Natural killer cell (primary cell): ENCODE measurements around the gene CFL1. TPM values are rescaled to one million over a fixed set of nuclear protein-coding genes. Genes with fewer than 3 reads are reported as not detected.

Experiments
- ATAC-seq, 3 donors: fragments of 150-1000 bp in 2 of 3; fragments of 200-7000 bp in 1 of 3; cut with Tn5 transposase; 1 replicate in 1 of 3; 2 replicates in 2 of 3; pipeline ENCODE4 v1.10.0; 2021; ENCODE audit warnings: mild to moderate bottlenecking in 2 of 3, moderate library complexity in 2 of 3
- DNase-seq, 2 donors: peaks; one replicate each; pipeline versions ENCODE4 v3.0.0 to v3.0.0-alpha.2; 2013 to 2021; ENCODE audit warnings: mixed read lengths in 1 of 2
- H3K27ac ChIP-seq: one replicate; pipeline ENCODE4 v1.5.1; 2013; ENCODE audit warnings: mild to moderate bottlenecking, low read length
- H3K27me3 ChIP-seq: one replicate; pipeline ENCODE4 v1.6.1; 2013; ENCODE audit warnings: low read length; ENCODE audit not compliant: control insufficient read depth, insufficient read depth
- H3K36me3 ChIP-seq: one replicate; pipeline ENCODE4 v1.6.1; 2013; ENCODE audit warnings: low read length; ENCODE audit not compliant: control insufficient read depth, insufficient read depth
- H3K4me1 ChIP-seq: one replicate; pipeline ENCODE4 v1.6.1; 2013; ENCODE audit warnings: low read length; ENCODE audit not compliant: control insufficient read depth, insufficient read depth
- H3K4me3 ChIP-seq: one replicate; pipeline ENCODE4 v1.5.1; 2013; ENCODE audit warnings: low read length
- H3K9me3 ChIP-seq: one replicate; pipeline ENCODE4 v1.6.1; 2013; ENCODE audit warnings: low read length; ENCODE audit not compliant: control insufficient read depth, insufficient read depth
- H3K27ac Mint-ChIP-seq, 2 donors: one replicate each; pipeline ENCODE4 v1.8.0; 2022; ENCODE audit warnings: mild to moderate bottlenecking in 2 of 2, mixed read lengths in 2 of 2, moderate library complexity in 1 of 2
- H3K27me3 Mint-ChIP-seq, 2 donors: one replicate each; pipeline ENCODE4 v1.8.0; 2022; ENCODE audit warnings: low read depth in 2 of 2, mixed read lengths in 2 of 2
- H3K36me3 Mint-ChIP-seq: one replicate; pipeline ENCODE4 v1.8.0; 2022; ENCODE audit warnings: mixed read lengths
- H3K4me1 Mint-ChIP-seq, 2 donors: one replicate each; pipeline ENCODE4 v1.8.0; 2022; ENCODE audit warnings: mixed read lengths in 2 of 2
- H3K4me3 Mint-ChIP-seq: one replicate; pipeline ENCODE4 v1.8.0; 2022; ENCODE audit warnings: mild to moderate bottlenecking, moderate library complexity, mixed read lengths
- H3K9me3 Mint-ChIP-seq, 2 donors: one replicate each; pipeline ENCODE4 v1.8.0; 2022; ENCODE audit warnings: mixed read lengths in 2 of 2
- CTCF ChIP-seq: fragments of 200-600 bp; IDR thresholded peaks from one replicate; pipeline ENCODE4 v1.8.0; 2022; ENCODE audit warnings: antibody characterized with exemption
- WGBS: methylation state at CpG from one replicate; pipeline ENCODE4 v1.1.7; 2013; ENCODE audit warnings: missing lambda C conversion rate; ENCODE audit not compliant: insufficient coverage; 5-methylcytosine and 5-hydroxymethylcytosine counted together
- intact Hi-C: fragments of 100-400 bp; cut with micrococcal nuclease; formaldehyde crosslinking; loops from one replicate; pipeline ENCODE4 v1.14.2; 2022
- total RNA-seq, 4 donors: library from RNA; stranded (reverse); fragments of 120-200 nt in 1 of 4; gene quantifications; one replicate each; pipeline versions ENCODE4 v1.2.3 to v1.2.4, GENCODE V29; 2013 to 2022

Gene CFL1
- total RNA-seq, 3 donors from 2014 or later (not counting 1 experiment from before 2014, with no cell fraction given), result 1,035 to 1,220 (median 1,095) TPM

- no peaks in the 10 kb centered on the region for H3K36me3 Mint-ChIP-seq
- intact Hi-C loops, result no loop called here
- Histone ChIP-seq H3K27me3 (no peaks in the 10 kb centered on the region), H3K36me3 (peaks cover 42% of the 10 kb centered on the region), H3K9me3 (no peaks in the 10 kb centered on the region), H3K4me1 (peaks cover 20% of the 10 kb centered on the region), H3K4me3 (no peak overlapping the region), H3K27ac (no peak overlapping the region)
- H3K4me1 Mint-ChIP-seq, result peaks cover 16 to 32% of the 10 kb centered on the region in 2 donors
- H3K9me3 Mint-ChIP-seq, result no peaks in the 10 kb centered on the region
- no peak for DNase-seq
- TF ChIP-seq CTCF, result no peak
- H3K27ac Mint-ChIP-seq, result no peak overlapping the region
- H3K4me3 Mint-ChIP-seq, result no peak overlapping the region
- no peaks in the 10 kb centered on the region for H3K27me3 Mint-ChIP-seq
- 72% methylated on average over 27 of the region's 29 CpGs for WGBS
- ATAC-seq, result no peak
Measured at GRCh38 chr11:65867284-65868071, 9.5 kb upstream of the CFL1 start.

DNA sequence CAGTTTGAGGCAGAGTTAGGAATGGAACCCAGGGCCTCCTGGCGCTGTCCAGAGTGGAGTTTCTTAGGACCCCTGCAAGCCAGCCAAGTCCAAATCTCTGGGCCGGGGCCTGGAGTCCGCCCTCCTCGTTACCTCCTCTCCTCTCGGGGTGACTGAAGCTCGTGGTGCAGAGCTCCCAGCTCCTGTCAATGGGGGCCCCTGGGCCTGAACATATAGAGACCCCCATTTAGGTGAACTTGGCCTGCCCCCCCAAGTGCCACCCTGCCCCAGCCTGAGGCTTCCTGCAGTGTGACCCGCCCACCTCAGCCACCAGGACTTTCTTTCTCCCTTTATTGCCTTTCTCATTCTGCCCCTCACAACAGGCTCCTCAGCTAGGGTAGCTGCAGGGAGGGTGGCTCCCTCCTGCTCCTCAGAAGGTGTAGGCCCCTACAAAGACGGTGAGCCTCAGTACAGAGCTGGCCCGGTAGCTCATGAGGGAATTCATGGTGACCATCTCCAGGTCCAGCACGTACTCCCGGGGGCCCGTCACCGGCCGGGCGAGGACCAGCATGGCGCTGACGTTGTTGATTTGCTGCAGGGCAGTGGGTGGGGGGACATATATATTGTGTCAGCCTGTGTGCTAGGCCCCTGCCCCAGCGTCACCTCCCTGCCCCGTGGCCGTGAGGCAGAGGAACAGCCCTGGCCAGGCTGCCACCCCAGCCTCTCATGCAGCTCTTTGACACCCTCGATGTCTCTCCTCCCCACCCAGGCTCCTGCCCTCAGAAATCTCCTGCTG, 8.7 kb upstream of the CFL1 start:
- ATAC-seq (no peak), DNase-seq (no peak)
- Histone ChIP-seq H3K27ac (no peak overlapping the region), H3K36me3 (peaks cover 47% of the 10 kb centered on the region), H3K9me3 (no peaks in the 10 kb centered on the region), H3K4me1 (peaks cover 21% of the 10 kb centered on the region), H3K4me3 (no peak overlapping the region), H3K27me3 (no peaks in the 10 kb centered on the region)
- H3K36me3 Mint-ChIP-seq, result no peaks in the 10 kb centered on the region
- no peak for TF ChIP-seq CTCF
- no peak overlapping the region for H3K4me3 Mint-ChIP-seq
- no peak overlapping the region for H3K27ac Mint-ChIP-seq
- intact Hi-C loops, result no loop called here
- 94% methylated on average over 21 of the region's 21 CpGs for WGBS
- no peaks in the 10 kb centered on the region for H3K27me3 Mint-ChIP-seq
- H3K4me1 Mint-ChIP-seq, result peaks cover 17 to 34% of the 10 kb centered on the region in 2 donors
- no peaks in the 10 kb centered on the region for H3K9me3 Mint-ChIP-seq

- TF ChIP-seq CTCF, result no peak
- H3K4me3 Mint-ChIP-seq, result no peak overlapping the region
- DNase-seq (no peak), ATAC-seq (no peak)
- Histone ChIP-seq H3K27me3 (no peaks in the 10 kb centered on the region), H3K4me1 (peaks cover 25% of the 10 kb centered on the region), H3K4me3 (no peak overlapping the region), H3K27ac (no peak overlapping the region), H3K9me3 (no peaks in the 10 kb centered on the region), H3K36me3 (peaks cover 47% of the 10 kb centered on the region)
- peaks cover 16 to 39% of the 10 kb centered on the region in 2 donors for H3K4me1 Mint-ChIP-seq
- no peaks in the 10 kb centered on the region for H3K36me3 Mint-ChIP-seq
- H3K27ac Mint-ChIP-seq, result no peak overlapping the region
- no peaks in the 10 kb centered on the region for H3K9me3 Mint-ChIP-seq
- intact Hi-C loops, result no loop called here
- H3K27me3 Mint-ChIP-seq, result no peaks in the 10 kb centered on the region
- 96% methylated on average over 9 of the region's 9 CpGs for WGBS
Measured at GRCh38 chr11:65865550-65866172, 7.7 kb upstream of the CFL1 start.
